ENCODE results near the gene ABCB8.

GRCh38 chr7:151039850-151040548 is 11.7 kb downstream of the ABCB8 start:
- no peak for TF ChIP-seq CTCF (IDR thresholded peaks at IDR 0.05)
- no peak for TF ChIP-seq POLR2A (IDR thresholded peaks at IDR 0.05)
- no peak for TF ChIP-seq POLR2AphosphoS5 (IDR thresholded peaks at IDR 0.05)
